Suprapubic skin (tissue), 4 donors: Measurements from ENCODE around the gene UBE2F. TPM values are rescaled to one million over a fixed set of nuclear protein-coding genes. Genes with fewer than 3 reads are reported as not detected.

Source experiments
- DNase-seq, 2 donors: peaks; one replicate each; pipeline ENCODE4 v3.0.0-alpha.2; 2019; ENCODE audit warnings: low spot score in 2 of 2
- H3K27ac ChIP-seq: fragments of 200-600 bp; sonication (generic); one replicate; pipeline ENCODE4 v1.5.1; 2019
- H3K27me3 ChIP-seq: fragments of 200-600 bp; sonication (generic); one replicate; pipeline ENCODE4 v1.5.1; 2019
- H3K36me3 ChIP-seq: fragments of 200-600 bp; sonication (generic); one replicate; pipeline ENCODE4 v1.5.1; 2019
- H3K4me1 ChIP-seq: fragments of 200-600 bp; sonication (generic); one replicate; pipeline ENCODE4 v1.5.1; 2019
- H3K4me3 ChIP-seq: fragments of 200-600 bp; sonication (generic); one replicate; pipeline ENCODE4 v1.5.1; 2019; ENCODE audit warnings: mild to moderate bottlenecking
- H3K9me3 ChIP-seq: fragments of 200-600 bp; sonication (generic); one replicate; pipeline ENCODE4 v1.5.1; 2019
- EP300 ChIP-seq: sonication (generic); formaldehyde crosslinking; IDR thresholded peaks from one replicate; pipeline ENCODE4 v1.6.1; 2017; ENCODE audit warnings: antibody characterized with exemption
- POLR2A ChIP-seq, 2 donors: fragments of 450-650 bp; IDR thresholded peaks; one replicate each; pipeline ENCODE4 v1.6.1; 2017; ENCODE audit warnings: antibody characterized with exemption in 2 of 2, mild to moderate bottlenecking in 2 of 2, moderate library complexity in 2 of 2
- POLR2AphosphoS5 ChIP-seq, 3 donors: sonication (generic); formaldehyde crosslinking; IDR thresholded peaks; one replicate each; pipeline ENCODE4 v1.6.1; 2017; ENCODE audit warnings: antibody characterized with exemption in 3 of 3
- WGBS: methylation state at CpG from one replicate; pipeline ENCODE4 v1.1.5; 2018; 5-methylcytosine and 5-hydroxymethylcytosine counted together
- total RNA-seq, 4 donors: library from RNA; depleted of rRNA; stranded (reverse); fragments of >200 nt; gene quantifications; one replicate each; pipeline ENCODE4 v1.1.0, GENCODE V29; 2016
- TF ChIP-seq, protein P1 (sequence below), 2 donors: fragments of 200-600 bp in 1 of 2; fragments of 450-650 bp in 1 of 2; sonication (generic) in 1 of 2; IDR thresholded peaks; one replicate each; pipeline ENCODE4 v1.5.1; 2016 to 2019; ENCODE audit warnings: antibody characterized with exemption in 2 of 2, mild to moderate bottlenecking in 1 of 2, moderate library complexity in 1 of 2

The UBE2F gene
- total RNA-seq, 4 donors from 2014 or later = 32.2 to 63.6 (median 39.7) TPM

GRCh38 chr2:238087211-238087610 lies 120.4 kb downstream of the UBE2F start:
- no peak for TF ChIP-seq POLR2A (IDR thresholded peaks at IDR 0.05)
- no peak for TF ChIP-seq POLR2AphosphoS5 (IDR thresholded peaks at IDR 0.05)
- TF ChIP-seq, protein P1, sequence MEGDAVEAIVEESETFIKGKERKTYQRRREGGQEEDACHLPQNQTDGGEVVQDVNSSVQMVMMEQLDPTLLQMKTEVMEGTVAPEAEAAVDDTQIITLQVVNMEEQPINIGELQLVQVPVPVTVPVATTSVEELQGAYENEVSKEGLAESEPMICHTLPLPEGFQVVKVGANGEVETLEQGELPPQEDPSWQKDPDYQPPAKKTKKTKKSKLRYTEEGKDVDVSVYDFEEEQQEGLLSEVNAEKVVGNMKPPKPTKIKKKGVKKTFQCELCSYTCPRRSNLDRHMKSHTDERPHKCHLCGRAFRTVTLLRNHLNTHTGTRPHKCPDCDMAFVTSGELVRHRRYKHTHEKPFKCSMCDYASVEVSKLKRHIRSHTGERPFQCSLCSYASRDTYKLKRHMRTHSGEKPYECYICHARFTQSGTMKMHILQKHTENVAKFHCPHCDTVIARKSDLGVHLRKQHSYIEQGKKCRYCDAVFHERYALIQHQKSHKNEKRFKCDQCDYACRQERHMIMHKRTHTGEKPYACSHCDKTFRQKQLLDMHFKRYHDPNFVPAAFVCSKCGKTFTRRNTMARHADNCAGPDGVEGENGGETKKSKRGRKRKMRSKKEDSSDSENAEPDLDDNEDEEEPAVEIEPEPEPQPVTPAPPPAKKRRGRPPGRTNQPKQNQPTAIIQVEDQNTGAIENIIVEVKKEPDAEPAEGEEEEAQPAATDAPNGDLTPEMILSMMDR (IDR thresholded peaks at IDR 0.05) = no peak
- no peak for TF ChIP-seq EP300
- Histone ChIP-seq H3K4me3 (no peak overlapping the region), H3K4me1 (no peaks in the 10 kb centered on the region), H3K36me3 (peaks cover 18% of the 10 kb centered on the region), H3K9me3 (no peaks in the 10 kb centered on the region), H3K27me3 (no peaks in the 10 kb centered on the region), H3K27ac (no peak overlapping the region)
- no peak for DNase-seq
- WGBS = 88% methylated on average over 2 of the region's 2 CpGs

DNA sequence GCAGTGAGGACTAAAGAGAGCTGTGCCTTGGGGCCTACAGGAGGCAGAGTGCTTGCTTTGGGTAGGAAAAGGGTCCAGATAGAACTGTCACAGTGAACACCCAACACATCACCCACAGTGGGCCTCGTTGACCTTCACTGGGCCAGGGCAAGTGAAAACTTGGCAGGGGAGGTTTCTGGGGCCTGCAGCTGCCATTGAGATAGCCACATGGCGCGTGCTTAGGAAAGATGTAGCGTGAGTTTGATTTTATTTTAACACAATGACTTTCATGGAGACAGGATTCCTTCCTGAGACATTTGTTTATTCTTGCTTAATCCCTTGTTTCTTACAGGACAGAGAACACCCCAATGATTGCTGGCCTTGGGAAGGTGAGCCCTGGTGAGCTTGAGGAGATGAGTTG lies 124.1 kb downstream of the UBE2F start:
- TF ChIP-seq POLR2A (IDR thresholded peaks at IDR 0.05) = no peak
- peak in 1 of 2 donors; percentile 28 for DNase-seq

GRCh38 chr2:238091436-238092060 lies 124.7 kb downstream of the UBE2F start:
- H3K4me1 ChIP-seq = peaks cover 3% of the 10 kb centered on the region
- H3K27ac ChIP-seq = no peak overlapping the region
- H3K4me3 ChIP-seq = no peak overlapping the region
- peak in 1 of 2 donors; percentile 67 for DNase-seq
- TF ChIP-seq, protein P1 (IDR thresholded peaks at IDR 0.05) = no peak
- TF ChIP-seq POLR2A (IDR thresholded peaks at IDR 0.05) = no peak
- no peak for TF ChIP-seq EP300
- no peak for TF ChIP-seq POLR2AphosphoS5 (IDR thresholded peaks at IDR 0.05)
- no peaks in the 10 kb centered on the region for H3K27me3 ChIP-seq
- no peaks in the 10 kb centered on the region for H3K9me3 ChIP-seq
- no peaks in the 10 kb centered on the region for H3K36me3 ChIP-seq
- 97% methylated on average over 5 of the region's 16 CpGs for WGBS

More for the DNA sequence above, 124.1 kb downstream of the UBE2F start:
- no peaks in the 10 kb centered on the region for H3K36me3 ChIP-seq
- no peaks in the 10 kb centered on the region for H3K4me1 ChIP-seq
- H3K27ac ChIP-seq = no peak overlapping the region
- H3K27me3 ChIP-seq = no peaks in the 10 kb centered on the region
- no peaks in the 10 kb centered on the region for H3K9me3 ChIP-seq
- no peak overlapping the region for H3K4me3 ChIP-seq
- 97% methylated on average over 4 of the region's 4 CpGs for WGBS

Other genes starting within 250 kb of the UBE2F start
- 1 to 10 TPM in 3 of 4 donors, under 1 TPM in 1; 0.93 to 2.2 (median 1.1) TPM for gene RBM44, start 168.2 kb upstream of the UBE2F start, total RNA-seq
- gene RAMP1, start 107.4 kb upstream of the UBE2F start, total RNA-seq = 10 to 100 TPM in 3 of 4 donors, 1 to 10 TPM in 1; 10.0 to 16.1 (median 11.2) TPM
- 10 to 100 TPM in 2 of 4 donors, 1 to 10 TPM in 2; 5.5 to 14.5 (median 9.6) TPM for gene SCLY, start 94.0 kb downstream of the UBE2F start, total RNA-seq
- under 1 TPM in 2 of 4 donors, not detected in 2; 0.25 to 0.56 TPM for gene ESPNL, start 133.3 kb downstream of the UBE2F start, total RNA-seq
- gene KLHL30, start 171.7 kb downstream of the UBE2F start, total RNA-seq = under 1 TPM in 2 of 4 donors, not detected in 2; 0.13 to 0.23 TPM
- gene ERFE, start 192.0 kb downstream of the UBE2F start, total RNA-seq = not detected
- 10 to 100 TPM; 36.3 to 82.6 (median 49.6) TPM for gene ILKAP, start 236.7 kb downstream of the UBE2F start, total RNA-seq